Activated B cell treated with CpG ODN at 0.5 μM for 24 hours (primary cell): ENCODE results near the gene CASTOR2. TPM values are rescaled to one million over a fixed set of nuclear protein-coding genes. Genes with fewer than 3 reads are reported as not detected.

Experiments used
- ATAC-seq: fragments of 200-7000 bp; cut with Tn5 transposase; one replicate; pipeline ENCODE4 v1.10.0; 2021; ENCODE audit warnings: low read depth, mild to moderate bottlenecking, moderate library complexity
- CTCF ChIA-PET: fragments of 350-600 bp; sonication (Branson Sonifier 250); formaldehyde crosslinking; loops from one replicate; lab custom pipeline; 2021; ENCODE audit warnings: antibody characterized with exemption; lab: Charles Lee
- POLR2A ChIA-PET: fragments of 350-600 bp; sonication (Branson Sonifier 250); formaldehyde crosslinking; loops from one replicate; lab custom pipeline; 2021; ENCODE audit warnings: antibody characterized with exemption; lab: Charles Lee
- DNase-seq: peaks from one replicate; pipeline ENCODE4 v3.0.0; 2022
- H3K27ac Mint-ChIP-seq: one replicate; pipeline ENCODE4 v1.8.0; 2020; ENCODE audit warnings: mixed read lengths
- H3K27me3 Mint-ChIP-seq: one replicate; pipeline ENCODE4 v1.8.0; 2021; ENCODE audit warnings: mixed read lengths
- H3K36me3 Mint-ChIP-seq: one replicate; pipeline ENCODE4 v1.8.0; 2021; ENCODE audit warnings: low read depth, mixed read lengths
- H3K4me1 Mint-ChIP-seq: one replicate; pipeline ENCODE4 v1.8.0; 2021; ENCODE audit warnings: mixed read lengths
- H3K4me3 Mint-ChIP-seq: one replicate; pipeline ENCODE4 v1.8.0; 2020; ENCODE audit warnings: mild to moderate bottlenecking, mixed read lengths
- H3K9me3 Mint-ChIP-seq: one replicate; pipeline ENCODE4 v1.8.0; 2020; ENCODE audit warnings: mixed read lengths
- intact Hi-C: fragments of 100-400 bp; cut with micrococcal nuclease; formaldehyde crosslinking; loops from one replicate; pipeline ENCODE4 v1.15.1; 2024
- total RNA-seq: library from RNA; stranded (reverse); gene quantifications from 2 replicates; pipeline ENCODE4 v1.2.3, GENCODE V29; 2022
- TF ChIP-seq, protein P1 (sequence below): fragments of 200-600 bp; IDR thresholded peaks from one replicate; pipeline ENCODE4 v1.8.0; 2022; ENCODE audit warnings: antibody characterized with exemption, mild to moderate bottlenecking

Gene CASTOR2
- total RNA-seq, 1 donor from 2014 or later = 0.73 TPM

DNA sequence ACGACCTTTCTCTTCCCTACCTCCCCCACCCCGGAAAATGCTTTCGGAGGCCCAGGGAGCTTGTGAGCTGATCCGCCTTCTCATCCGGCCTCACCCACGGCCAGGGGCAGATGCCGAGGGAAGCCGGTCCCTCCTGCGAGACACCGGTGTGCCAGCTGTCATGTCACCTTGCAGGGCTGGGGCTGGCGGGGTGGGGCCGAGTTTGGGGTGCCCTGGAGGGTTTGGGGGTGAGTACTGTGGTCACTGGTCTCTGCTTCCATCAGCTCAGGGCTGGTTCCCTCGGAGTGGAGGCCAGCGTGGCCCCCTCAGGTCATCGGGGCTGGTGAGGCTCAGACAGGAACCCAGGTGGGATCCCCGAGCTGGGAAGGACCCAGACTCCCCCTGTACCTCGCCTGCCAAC lies 60.4 kb downstream of the CASTOR2 start:
- CTCF ChIA-PET = no interaction called here

GRCh38 chr7:75028299-75028698 lies 63.8 kb downstream of the CASTOR2 start:
- no peaks in the 10 kb centered on the region for H3K27me3 Mint-ChIP-seq
- no peaks in the 10 kb centered on the region for H3K4me1 Mint-ChIP-seq
- TF ChIP-seq, protein P1, sequence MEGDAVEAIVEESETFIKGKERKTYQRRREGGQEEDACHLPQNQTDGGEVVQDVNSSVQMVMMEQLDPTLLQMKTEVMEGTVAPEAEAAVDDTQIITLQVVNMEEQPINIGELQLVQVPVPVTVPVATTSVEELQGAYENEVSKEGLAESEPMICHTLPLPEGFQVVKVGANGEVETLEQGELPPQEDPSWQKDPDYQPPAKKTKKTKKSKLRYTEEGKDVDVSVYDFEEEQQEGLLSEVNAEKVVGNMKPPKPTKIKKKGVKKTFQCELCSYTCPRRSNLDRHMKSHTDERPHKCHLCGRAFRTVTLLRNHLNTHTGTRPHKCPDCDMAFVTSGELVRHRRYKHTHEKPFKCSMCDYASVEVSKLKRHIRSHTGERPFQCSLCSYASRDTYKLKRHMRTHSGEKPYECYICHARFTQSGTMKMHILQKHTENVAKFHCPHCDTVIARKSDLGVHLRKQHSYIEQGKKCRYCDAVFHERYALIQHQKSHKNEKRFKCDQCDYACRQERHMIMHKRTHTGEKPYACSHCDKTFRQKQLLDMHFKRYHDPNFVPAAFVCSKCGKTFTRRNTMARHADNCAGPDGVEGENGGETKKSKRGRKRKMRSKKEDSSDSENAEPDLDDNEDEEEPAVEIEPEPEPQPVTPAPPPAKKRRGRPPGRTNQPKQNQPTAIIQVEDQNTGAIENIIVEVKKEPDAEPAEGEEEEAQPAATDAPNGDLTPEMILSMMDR = no peak
- ATAC-seq = no peak
- H3K9me3 Mint-ChIP-seq = peaks cover 4% of the 10 kb centered on the region
- H3K36me3 Mint-ChIP-seq = no peaks in the 10 kb centered on the region
- H3K4me3 Mint-ChIP-seq = no peak overlapping the region
- H3K27ac Mint-ChIP-seq = no peak overlapping the region
- intact Hi-C loops = no loop called here
- POLR2A ChIA-PET = no interaction called here
- no peak for DNase-seq
- CTCF ChIA-PET = no interaction called here

More for the DNA sequence above, 60.4 kb downstream of the CASTOR2 start:
- intact Hi-C loops = no loop called here
- no peaks in the 10 kb centered on the region for H3K9me3 Mint-ChIP-seq
- no peaks in the 10 kb centered on the region for H3K36me3 Mint-ChIP-seq
- DNase-seq (no peak), ATAC-seq (no peak)
- H3K4me3 Mint-ChIP-seq = no peak overlapping the region
- no peak overlapping the region for H3K27ac Mint-ChIP-seq
- no peaks in the 10 kb centered on the region for H3K27me3 Mint-ChIP-seq
- H3K4me1 Mint-ChIP-seq = no peaks in the 10 kb centered on the region
- TF ChIP-seq, protein P1 = no peak
- POLR2A ChIA-PET = no interaction called here

- DNase-seq (no peak), ATAC-seq (no peak)
- H3K27me3 Mint-ChIP-seq = no peaks in the 10 kb centered on the region
- no peaks in the 10 kb centered on the region for H3K36me3 Mint-ChIP-seq
- CTCF ChIA-PET = no interaction called here
- no peaks in the 10 kb centered on the region for H3K4me1 Mint-ChIP-seq
- peaks cover 4% of the 10 kb centered on the region for H3K9me3 Mint-ChIP-seq
- POLR2A ChIA-PET = no interaction called here
- intact Hi-C loops = no loop called here
- no peak overlapping the region for H3K27ac Mint-ChIP-seq
- H3K4me3 Mint-ChIP-seq = no peak overlapping the region
- TF ChIP-seq, protein P1 = no peak
Observed at GRCh38 chr7:75033064-75033463, 68.6 kb downstream of the CASTOR2 start.

GRCh38 chr7:75033826-75034225 lies 69.3 kb downstream of the CASTOR2 start:
- Mint-ChIP-seq H3K4me1 (no peaks in the 10 kb centered on the region), H3K9me3 (peaks cover 4% of the 10 kb centered on the region), H3K36me3 (no peaks in the 10 kb centered on the region), H3K4me3 (no peak overlapping the region), H3K27ac (no peak overlapping the region), H3K27me3 (no peaks in the 10 kb centered on the region)
- intact Hi-C loops = no loop called here
- TF ChIP-seq, protein P1 = no peak
- ChIA-PET POLR2A (no interaction called here), CTCF (no interaction called here)
- no peak for ATAC-seq
- DNase-seq = no peak

DNA sequence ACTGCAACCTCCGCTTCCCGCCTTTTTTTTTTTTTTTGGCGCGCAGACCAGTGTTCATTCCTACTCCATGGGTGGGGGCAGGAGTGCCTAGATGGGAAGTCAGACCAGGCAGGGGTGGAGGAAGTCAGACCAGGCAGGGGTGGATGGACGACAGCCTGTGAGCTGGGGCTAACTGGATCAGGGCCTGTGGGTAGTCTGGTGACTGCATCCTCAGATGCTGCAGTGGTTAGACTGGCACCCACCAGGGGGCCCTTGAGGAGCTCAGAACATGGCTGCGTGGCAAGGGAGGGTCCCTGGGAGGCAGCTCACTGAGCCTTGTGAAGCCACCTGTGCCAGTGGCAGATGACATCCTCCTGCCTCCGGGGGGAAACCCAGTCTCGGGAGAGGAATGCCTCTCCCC lies 74.0 kb downstream of the CASTOR2 start:
- ChIA-PET POLR2A (no interaction called here), CTCF (no interaction called here)
- Mint-ChIP-seq H3K9me3 (no peaks in the 10 kb centered on the region), H3K4me3 (no peak overlapping the region), H3K36me3 (peaks cover 30% of the 10 kb centered on the region), H3K27ac (no peak overlapping the region), H3K27me3 (no peaks in the 10 kb centered on the region), H3K4me1 (no peaks in the 10 kb centered on the region)
- DNase-seq (no peak), ATAC-seq (no peak)
- TF ChIP-seq, protein P1 = no peak
- intact Hi-C loops = no loop called here
